HUES64 (cell line): ENCODE measurements around the gene TRAPPC2.

ENCODE experiments used
- H3K27ac ChIP-seq: 2 replicates; pipeline ENCODE4 v1.7.0; 2013; ENCODE audit warnings: low read depth, low read length, inconsistent platforms
- H3K27me3 ChIP-seq: 2 replicates; pipeline ENCODE4 v1.6.1; 2013; ENCODE audit warnings: mild to moderate bottlenecking, low read length; ENCODE audit not compliant: insufficient read depth
- H3K36me3 ChIP-seq: 2 replicates; pipeline ENCODE4 v1.6.1; 2013; ENCODE audit warnings: mild to moderate bottlenecking, low read length; ENCODE audit not compliant: insufficient read depth
- H3K4me1 ChIP-seq: 2 replicates; pipeline ENCODE4 v1.6.1; 2013; ENCODE audit warnings: mild to moderate bottlenecking, low read length, moderate library complexity; ENCODE audit not compliant: insufficient read depth
- H3K4me3 ChIP-seq: 2 replicates; pipeline ENCODE4 v1.5.1; 2013; ENCODE audit warnings: mild to moderate bottlenecking, low read length, moderate library complexity
- H3K9ac ChIP-seq: 2 replicates; pipeline ENCODE4 v1.6.1; 2013; ENCODE audit warnings: mild to moderate bottlenecking, low read depth, low read length
- H3K9me3 ChIP-seq: 2 replicates; pipeline ENCODE4 v1.6.1; 2013; ENCODE audit warnings: low read depth, low read length; ENCODE audit not compliant: insufficient read depth
- WGBS: fragments of 150-250, 120-280 bp; methylation state at CpG from one replicate; pipeline ENCODE4 v1.1.7; 2013; ENCODE audit warnings: missing lambda C conversion rate; 5-methylcytosine and 5-hydroxymethylcytosine counted together

The TRAPPC2 gene

GRCh38 chrX:13761606-13762414, 27.4 kb upstream of the TRAPPC2 start:
- Histone ChIP-seq H3K36me3 (peaks cover 79% of the 10 kb centered on the region), H3K9ac (no peak overlapping the region), H3K9me3 (no peaks in the 10 kb centered on the region), H3K4me3 (peak overlapping the region; percentile 8), H3K27ac (peak overlapping the region; percentile 66; the same call in 1 of the 2 replicates), H3K27me3 (no peaks in the 10 kb centered on the region), H3K4me1 (peaks cover 34% of the 10 kb centered on the region)
- 29% methylated on average over 6 of the region's 7 CpGs for WGBS

GRCh38 chrX:13760426-13760825, 26.0 kb upstream of the TRAPPC2 start:
- no peak overlapping the region for H3K9ac ChIP-seq
- 0 out of 2 replicates have a peak overlapping the region, but pooled peaks have one; percentile 41 for H3K27ac ChIP-seq
- WGBS: 95% methylated on average over 12 of the region's 13 CpGs
- peaks cover 79% of the 10 kb centered on the region for H3K36me3 ChIP-seq
- peaks cover 37% of the 10 kb centered on the region for H3K4me1 ChIP-seq
- H3K27me3 ChIP-seq: no peaks in the 10 kb centered on the region
- H3K4me3 ChIP-seq: no peak overlapping the region
- no peaks in the 10 kb centered on the region for H3K9me3 ChIP-seq

DNA sequence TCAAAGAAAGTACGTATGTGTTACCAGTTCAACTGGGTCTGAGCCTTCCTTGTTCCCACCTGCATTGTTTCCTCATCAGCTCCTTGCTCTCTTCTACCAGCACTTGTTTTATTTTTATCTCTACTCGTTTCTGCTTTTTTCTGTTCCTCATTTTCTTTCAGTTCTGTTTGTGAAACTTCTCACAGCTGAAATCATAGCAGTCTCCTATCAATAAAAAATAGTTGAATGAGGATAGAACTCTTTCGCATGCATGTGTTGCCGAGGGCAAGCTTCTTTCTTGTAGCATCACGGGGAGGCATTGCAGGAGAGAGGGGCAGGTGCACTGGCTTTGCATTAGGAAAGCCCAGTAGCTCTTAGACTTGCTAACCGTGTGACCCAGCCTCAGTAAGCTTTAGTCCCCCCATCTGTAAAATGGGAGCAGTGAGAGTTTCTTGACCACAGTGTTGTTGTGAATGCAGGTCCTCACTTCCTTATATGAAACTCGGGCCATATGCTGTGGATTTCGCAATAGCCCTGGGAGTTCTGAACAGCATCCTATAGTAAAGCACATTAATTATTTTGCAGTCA, 24.8 kb upstream of the TRAPPC2 start:
- no peak overlapping the region for H3K9ac ChIP-seq
- H3K27me3 ChIP-seq: no peaks in the 10 kb centered on the region
- WGBS: 99% methylated on average over 7 of the region's 8 CpGs
- H3K4me1 ChIP-seq: peaks cover 30% of the 10 kb centered on the region
- no peak overlapping the region for H3K4me3 ChIP-seq
- no peaks in the 10 kb centered on the region for H3K9me3 ChIP-seq
- peaks cover 81% of the 10 kb centered on the region for H3K36me3 ChIP-seq
- H3K27ac ChIP-seq: no peak overlapping the region

DNA sequence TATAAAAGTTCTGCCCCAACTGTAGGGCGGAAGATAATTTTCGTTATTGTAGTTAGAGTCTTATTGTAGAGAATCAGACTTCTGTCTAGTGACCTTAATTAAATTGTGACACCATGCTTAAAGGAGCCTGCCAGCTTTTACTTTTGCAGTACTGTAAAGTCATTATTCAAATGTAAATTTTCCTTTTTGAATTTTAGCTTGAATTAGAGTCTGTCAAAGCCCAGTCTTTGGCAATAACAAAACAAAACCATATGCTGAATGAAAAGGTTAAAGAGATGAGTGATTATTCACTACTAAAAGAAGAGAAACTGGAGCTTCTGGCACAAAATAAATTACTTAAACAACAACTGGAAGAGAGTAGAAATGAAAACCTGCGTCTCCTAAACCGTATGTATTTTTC, 22.0 kb upstream of the TRAPPC2 start:
- Histone ChIP-seq H3K4me1 (peaks cover 13% of the 10 kb centered on the region; the same call in 1 of the 2 replicates), H3K27ac (no peak overlapping the region), H3K36me3 (peaks cover 86% of the 10 kb centered on the region), H3K9me3 (no peaks in the 10 kb centered on the region), H3K4me3 (no peak overlapping the region), H3K9ac (no peak overlapping the region), H3K27me3 (no peaks in the 10 kb centered on the region)
- 89% methylated on average over 4 of the region's 4 CpGs for WGBS

DNA sequence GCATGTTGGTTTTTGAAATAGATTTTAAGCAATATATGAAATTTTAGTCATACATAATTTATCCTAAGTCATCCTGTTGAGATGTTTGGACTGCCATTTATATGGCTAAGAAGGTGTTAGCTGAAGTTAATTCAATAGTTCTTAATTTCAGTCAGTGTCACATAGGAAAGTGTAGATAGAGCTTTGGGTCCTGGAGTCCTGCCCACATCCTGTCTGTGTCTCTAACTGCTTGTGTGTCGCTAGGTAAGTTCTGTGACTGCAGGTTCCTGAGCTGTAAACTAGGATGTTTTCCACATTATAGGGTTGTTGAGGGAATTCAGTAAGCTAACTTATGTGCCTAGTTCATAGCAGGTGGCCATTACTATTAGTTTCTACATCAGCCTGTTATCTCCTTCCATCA, 20.8 kb upstream of the TRAPPC2 start:
- no peak overlapping the region for H3K4me3 ChIP-seq
- H3K36me3 ChIP-seq: peaks cover 85% of the 10 kb centered on the region
- no peaks in the 10 kb centered on the region for H3K9me3 ChIP-seq
- no peak overlapping the region for H3K9ac ChIP-seq
- 89% methylated on average over 1 of the region's 1 CpG for WGBS
- no peak overlapping the region for H3K27ac ChIP-seq
- H3K27me3 ChIP-seq: no peaks in the 10 kb centered on the region
- 0 out of 2 replicates have a peak, but pooled peaks cover 4% of the 10 kb centered on the region for H3K4me1 ChIP-seq

GRCh38 chrX:13754765-13755164, 20.3 kb upstream of the TRAPPC2 start:
- no peak overlapping the region for H3K9ac ChIP-seq
- no peaks in the 10 kb centered on the region for H3K27me3 ChIP-seq
- peaks cover 84% of the 10 kb centered on the region for H3K36me3 ChIP-seq
- H3K4me1 ChIP-seq: 0 out of 2 replicates have a peak, but pooled peaks cover 4% of the 10 kb centered on the region
- H3K9me3 ChIP-seq: no peaks in the 10 kb centered on the region
- no peak overlapping the region for H3K27ac ChIP-seq
- 100% methylated on average over 1 of the region's 1 CpG for WGBS
- no peak overlapping the region for H3K4me3 ChIP-seq

GRCh38 chrX:13752646-13753045, 18.2 kb upstream of the TRAPPC2 start:
- Histone ChIP-seq H3K36me3 (peaks cover 81% of the 10 kb centered on the region), H3K4me3 (no peak overlapping the region), H3K27ac (no peak overlapping the region), H3K9ac (no peak overlapping the region), H3K9me3 (no peaks in the 10 kb centered on the region), H3K4me1 (0 out of 2 replicates have a peak, but pooled peaks cover 4% of the 10 kb centered on the region), H3K27me3 (no peaks in the 10 kb centered on the region)
- 89% methylated on average over 3 of the region's 3 CpGs for WGBS

GRCh38 chrX:13752141-13752540, 17.7 kb upstream of the TRAPPC2 start:
- Histone ChIP-seq H3K9ac (no peak overlapping the region), H3K27ac (no peak overlapping the region), H3K27me3 (no peaks in the 10 kb centered on the region), H3K4me3 (no peak overlapping the region), H3K9me3 (no peaks in the 10 kb centered on the region), H3K36me3 (peaks cover 80% of the 10 kb centered on the region), H3K4me1 (0 out of 2 replicates have a peak, but pooled peaks cover 4% of the 10 kb centered on the region)
- WGBS: 97% methylated on average over 2 of the region's 3 CpGs

- H3K4me3 ChIP-seq: no peak overlapping the region
- H3K27me3 ChIP-seq: no peaks in the 10 kb centered on the region
- H3K9ac ChIP-seq: no peak overlapping the region
- H3K4me1 ChIP-seq: no peaks in the 10 kb centered on the region
- no peaks in the 10 kb centered on the region for H3K9me3 ChIP-seq
- peaks cover 84% of the 10 kb centered on the region for H3K36me3 ChIP-seq
- H3K27ac ChIP-seq: no peak overlapping the region
Observed at GRCh38 chrX:13750812-13751211, 16.4 kb upstream of the TRAPPC2 start.

GRCh38 chrX:13750204-13750603, 15.8 kb upstream of the TRAPPC2 start:
- no peaks in the 10 kb centered on the region for H3K27me3 ChIP-seq
- H3K9ac ChIP-seq: no peak overlapping the region
- no peak overlapping the region for H3K27ac ChIP-seq
- no peak overlapping the region for H3K4me3 ChIP-seq
- no peaks in the 10 kb centered on the region for H3K4me1 ChIP-seq
- peaks cover 84% of the 10 kb centered on the region for H3K36me3 ChIP-seq
- H3K9me3 ChIP-seq: no peaks in the 10 kb centered on the region

DNA sequence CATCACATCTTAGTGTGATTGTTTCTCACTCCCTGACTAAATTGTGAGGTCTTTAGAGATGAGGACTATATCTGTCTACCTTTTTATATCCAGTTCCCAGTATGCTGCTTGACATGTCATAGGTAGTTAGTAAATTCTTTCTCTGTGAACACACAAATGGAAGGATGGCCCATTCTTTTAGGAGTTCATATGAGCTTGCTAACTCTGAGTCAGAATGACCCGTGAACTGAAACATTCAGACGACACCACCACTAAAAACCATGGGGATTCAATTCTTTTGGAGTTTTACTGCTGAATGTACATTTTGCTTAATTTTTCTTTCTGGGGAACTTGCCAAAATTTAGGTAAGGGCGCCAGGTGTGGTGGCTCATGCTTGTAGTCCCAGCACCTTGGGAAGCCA, 14.1 kb upstream of the TRAPPC2 start:
- H3K4me3 ChIP-seq: no peak overlapping the region
- WGBS: 92% methylated on average over 3 of the region's 3 CpGs
- no peak overlapping the region for H3K27ac ChIP-seq
- no peaks in the 10 kb centered on the region for H3K9me3 ChIP-seq
- H3K36me3 ChIP-seq: peaks cover 87% of the 10 kb centered on the region
- no peaks in the 10 kb centered on the region for H3K4me1 ChIP-seq
- H3K27me3 ChIP-seq: no peaks in the 10 kb centered on the region
- H3K9ac ChIP-seq: no peak overlapping the region
